ENCODE data around the gene TMCC2.
A peak's percentile ranks its signal among the peaks of the same experiment; 100 is the strongest.

The TMCC2 gene

DNA sequence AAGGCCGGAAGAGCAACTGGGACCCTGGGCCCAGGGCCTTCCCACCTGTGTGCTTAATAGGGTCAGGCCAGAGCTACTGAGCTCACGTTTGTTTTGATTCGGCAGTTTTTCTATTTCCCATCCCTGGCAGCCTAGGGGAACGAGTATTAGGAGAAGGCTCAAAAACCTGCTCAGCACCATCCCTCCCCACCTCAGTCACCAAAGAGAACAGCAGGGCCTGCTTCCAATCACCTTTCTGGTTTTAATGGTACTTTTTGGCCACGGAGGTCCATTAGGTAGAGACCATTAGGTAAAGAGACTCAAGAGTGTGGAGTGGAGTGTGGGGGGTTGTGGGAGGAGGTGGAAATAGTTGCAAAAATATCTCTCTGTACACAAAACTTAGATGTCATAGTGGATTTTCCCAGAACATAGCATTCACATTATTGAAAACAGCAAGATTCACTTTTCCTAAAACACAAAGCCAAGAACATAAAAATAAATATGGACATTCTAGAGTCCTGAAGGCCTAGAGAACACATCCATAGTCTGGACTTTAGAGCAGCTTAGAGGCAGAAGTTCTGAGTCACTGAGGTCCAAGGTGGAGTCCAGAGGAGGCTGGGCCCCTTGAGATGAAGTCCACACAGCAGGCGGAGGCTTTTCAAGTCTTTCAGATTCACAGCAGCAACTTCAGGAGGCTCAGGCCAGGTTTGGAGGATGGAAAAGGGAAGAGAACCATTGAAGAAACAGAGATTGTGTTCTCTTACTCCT is 74.3 kb downstream of the TMCC2 start:
- no peak for DNase-seq (ENCODE audit: low read depth in 2 of 2)

DNA sequence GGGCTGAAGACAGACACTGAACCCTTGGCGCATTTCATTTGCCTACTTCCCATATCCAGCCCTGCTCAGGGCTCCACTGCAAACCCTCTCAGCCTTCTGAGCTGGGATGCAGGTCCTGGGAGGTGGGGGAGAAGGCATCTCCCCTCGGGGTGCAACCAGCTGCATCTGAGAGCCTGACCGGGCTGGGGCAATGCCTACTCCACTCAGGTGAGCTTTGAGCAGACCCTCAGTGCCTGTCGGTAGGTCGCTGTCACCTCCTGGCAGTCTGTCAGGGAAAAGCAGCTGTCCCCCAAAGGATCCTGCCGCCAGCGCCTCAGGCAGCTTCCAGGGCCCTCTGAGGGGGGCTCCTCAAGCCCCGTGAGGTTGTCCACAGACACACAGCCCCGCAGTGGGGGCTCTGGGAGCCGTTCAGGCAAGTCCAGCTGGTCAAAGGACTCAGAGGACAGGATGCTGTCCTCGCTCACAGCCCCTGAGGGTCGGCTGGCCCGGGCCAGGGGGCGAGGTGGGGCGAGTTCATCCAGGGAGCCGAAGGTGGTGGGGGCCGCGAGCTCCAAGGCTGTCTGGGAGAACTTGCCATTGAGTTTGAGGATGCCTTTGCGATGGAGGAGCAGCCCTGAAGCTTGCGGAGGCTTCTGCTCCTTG is 75.6 kb downstream of the TMCC2 start:
- DNase-seq (ENCODE audit: low read depth in 2 of 2): no peak

- no peak for DNase-seq (ENCODE audit: low read depth in 2 of 2)
Measured at GRCh38 chr1:205304046-205304694, 76.4 kb downstream of the TMCC2 start.

DNA sequence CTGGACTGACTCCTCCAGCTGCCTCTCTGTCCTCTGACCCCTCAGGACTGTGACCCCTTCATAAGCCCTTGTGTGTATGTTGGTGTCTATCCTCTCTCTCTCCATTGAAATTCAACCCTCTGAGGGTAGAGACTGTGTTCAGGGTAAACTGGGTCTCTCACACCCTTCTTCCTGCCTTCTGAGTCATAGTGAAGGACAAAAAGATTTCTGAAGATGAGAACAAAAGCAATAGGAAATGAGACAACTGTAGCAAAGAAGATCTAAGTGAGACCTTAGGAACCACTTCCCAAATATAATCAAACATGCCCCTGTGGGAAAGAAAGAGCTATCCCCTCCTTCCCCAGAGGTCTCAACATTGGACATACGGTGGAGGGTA is 76.9 kb downstream of the TMCC2 start:
- no peak for DNase-seq (ENCODE audit: low read depth in 2 of 2)

DNA sequence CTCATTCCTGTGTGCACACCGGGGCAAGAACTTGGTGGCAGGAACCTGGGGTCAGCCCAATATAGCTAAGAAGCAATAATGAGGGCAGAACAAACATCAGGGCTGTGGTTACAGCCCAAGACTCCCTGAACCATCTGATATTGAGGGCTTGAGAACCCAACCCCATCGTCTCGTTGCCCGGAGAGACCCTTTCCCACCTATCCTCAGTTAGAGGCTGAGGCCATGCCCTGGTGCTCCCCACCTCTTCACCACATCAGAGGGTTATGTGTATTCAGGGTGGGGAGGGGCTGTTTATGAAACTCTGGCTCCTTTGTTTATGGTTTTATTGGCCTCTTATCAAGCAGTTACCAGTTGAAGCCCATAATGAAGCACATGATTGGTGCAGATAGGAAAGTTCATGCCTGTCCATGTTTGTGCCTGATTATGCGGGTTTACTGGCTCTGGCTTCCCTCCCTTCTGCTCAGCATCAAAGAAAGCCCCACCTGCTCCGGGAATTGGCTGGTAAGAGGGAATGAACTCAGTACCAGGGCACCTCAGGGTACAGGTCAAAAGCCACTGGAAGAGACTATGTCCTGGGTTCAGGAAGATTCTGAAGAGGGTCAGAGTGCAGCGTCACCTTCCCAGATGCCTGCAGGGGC is 79.3 kb downstream of the TMCC2 start:
- DNase-seq (ENCODE audit: low read depth in 2 of 2): no peak

GRCh38 chr1:205309741-205310140 is 82.0 kb downstream of the TMCC2 start:
- no peak for DNase-seq (ENCODE audit: low read depth in 2 of 2)

- no peak for DNase-seq (ENCODE audit: low read depth in 2 of 2)
Measured at GRCh38 chr1:205310976-205311704, 83.4 kb downstream of the TMCC2 start.

DNA sequence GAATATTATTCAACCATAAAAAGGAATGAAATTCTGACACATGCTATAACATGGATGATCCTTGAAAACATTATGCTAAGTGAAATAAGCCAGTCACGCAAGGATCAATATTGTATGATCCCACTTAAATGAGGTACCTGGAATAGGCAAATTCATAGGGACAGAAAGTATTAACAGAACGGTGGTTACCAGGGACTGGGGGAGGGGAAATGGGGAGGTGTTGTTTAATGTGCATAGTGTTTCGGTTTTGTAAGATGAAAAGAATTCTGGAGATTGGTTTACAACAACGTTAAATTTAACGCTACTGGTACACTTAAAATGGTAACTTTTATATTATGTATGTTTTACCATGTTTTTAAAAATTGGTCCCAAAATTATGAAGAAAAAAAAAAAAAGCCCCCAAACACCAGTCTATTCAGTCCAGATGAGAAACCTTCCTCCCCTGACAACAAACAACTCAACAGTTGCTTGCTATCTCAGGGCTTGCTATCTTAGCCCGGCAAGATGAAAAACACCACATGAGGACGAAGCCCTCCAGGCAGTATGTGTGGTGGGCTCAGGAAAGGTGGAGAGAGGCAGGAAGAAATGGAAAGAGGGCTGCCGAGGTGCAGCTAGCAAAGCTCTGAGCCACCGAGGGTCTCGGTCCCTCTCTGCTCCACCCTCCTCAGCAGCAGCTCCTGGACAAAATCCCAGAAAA is 85.3 kb downstream of the TMCC2 start:
- no peak for DNase-seq (ENCODE audit: low read depth in 2 of 2)

DNA sequence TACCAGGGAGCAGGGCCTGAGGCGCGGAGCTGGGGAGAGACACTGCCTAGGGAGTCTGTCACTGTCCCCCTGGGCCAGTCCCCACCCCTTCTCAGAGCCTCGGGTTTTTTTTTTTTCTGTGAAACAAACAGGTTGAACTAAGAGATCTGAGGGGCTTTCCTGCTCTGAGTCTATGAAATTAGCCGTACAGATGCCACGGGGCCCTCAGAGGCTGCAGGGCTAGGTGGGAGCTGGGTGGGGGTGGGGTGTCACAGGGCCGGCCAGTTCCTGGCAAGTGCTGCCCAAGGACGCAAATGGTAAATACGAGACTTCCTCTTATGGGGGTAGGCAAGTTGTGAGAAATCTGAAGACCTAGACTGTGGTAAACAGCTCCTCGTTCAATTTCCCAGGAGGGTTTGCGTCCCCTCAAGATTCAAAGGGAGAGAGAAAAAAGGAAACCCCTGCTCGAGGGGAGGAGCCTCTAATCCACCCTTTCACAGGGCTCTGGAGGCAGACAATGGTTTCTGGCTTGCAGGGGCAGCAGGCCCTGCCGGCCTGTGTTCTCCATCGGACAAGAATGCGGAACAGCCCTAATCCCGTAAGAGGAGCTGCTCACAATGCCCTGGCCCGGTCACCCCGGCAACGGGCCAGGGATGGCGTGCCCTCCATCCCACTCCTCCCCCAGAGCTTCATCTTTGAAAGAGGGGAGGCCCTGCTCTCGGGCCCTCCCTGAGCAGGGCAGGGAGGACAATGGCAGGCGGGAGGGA is 86.0 kb downstream of the TMCC2 start:
- no peak for DNase-seq (ENCODE audit: low read depth in 2 of 2)

DNA sequence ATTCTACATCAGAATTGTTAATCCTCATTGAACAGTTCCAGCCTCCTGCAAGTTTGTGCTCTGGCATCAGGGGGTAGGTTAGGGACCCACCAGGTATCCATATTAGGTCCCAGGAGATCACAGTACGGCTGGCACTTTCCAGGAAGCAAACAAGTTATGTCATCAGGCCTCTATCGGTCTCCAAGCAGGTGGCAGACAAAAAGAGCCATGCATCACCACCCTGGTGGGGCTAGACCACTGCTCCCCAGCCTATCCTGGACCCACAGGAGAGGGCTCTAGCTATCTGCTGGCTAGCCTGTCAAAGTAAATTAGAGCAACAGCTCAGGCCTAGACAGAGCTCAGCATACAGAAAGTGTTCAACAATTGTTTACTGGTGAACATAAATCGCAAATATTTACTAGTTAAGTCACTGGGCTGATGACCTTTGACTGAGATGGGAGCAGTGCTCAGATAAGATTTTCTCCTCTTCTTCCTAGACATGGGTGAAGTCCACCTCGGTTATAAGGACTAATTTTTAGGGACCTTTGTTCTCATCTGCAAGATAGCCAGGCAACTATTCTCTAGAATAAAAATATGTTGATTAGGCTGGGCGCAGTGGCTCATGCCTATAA is 87.4 kb downstream of the TMCC2 start:
- no peak for DNase-seq (ENCODE audit: low read depth in 2 of 2)

GRCh38 chr1:205316161-205316566 is 88.4 kb downstream of the TMCC2 start:
- no peak for DNase-seq (ENCODE audit: low read depth in 2 of 2)

- no peak for DNase-seq (ENCODE audit: low read depth in 2 of 2)
Measured at GRCh38 chr1:205317311-205317917, 89.7 kb downstream of the TMCC2 start.

DNA sequence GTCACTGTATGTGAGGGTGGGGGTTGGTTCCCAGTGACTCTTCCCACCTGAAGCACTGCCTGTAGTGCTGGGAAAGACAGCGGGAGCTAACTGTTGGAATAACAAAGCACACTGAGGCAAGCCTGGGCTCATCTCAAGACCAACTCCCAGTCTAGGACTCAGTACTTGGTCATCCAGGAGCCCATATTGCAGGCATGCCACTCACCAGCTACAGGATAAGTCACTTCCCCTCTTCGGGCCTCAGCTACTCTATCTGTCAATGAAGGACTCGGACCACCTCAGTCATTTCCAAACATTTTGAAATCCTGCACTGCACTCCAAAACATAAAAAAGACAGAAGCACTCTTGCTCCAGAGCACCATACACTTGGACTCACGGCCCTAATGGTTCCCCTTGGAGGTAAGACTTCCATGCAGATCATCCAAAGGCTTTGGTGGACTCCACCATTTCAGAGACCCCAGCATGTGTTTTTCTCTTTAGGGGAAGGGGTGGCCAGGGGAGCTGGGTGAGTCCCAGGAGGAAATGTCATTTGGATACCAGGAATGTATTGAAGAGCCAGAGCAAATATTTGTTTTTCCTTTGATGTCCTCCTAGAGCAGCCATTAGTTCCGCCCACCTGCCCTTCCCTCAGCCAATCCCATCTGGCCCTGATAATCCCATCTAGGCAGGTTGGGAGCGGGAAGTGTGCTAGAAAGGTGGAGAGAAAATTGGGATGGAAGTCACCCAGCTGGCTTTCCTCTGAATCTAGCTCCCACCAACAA is 90.7 kb downstream of the TMCC2 start:
- DNase-seq (ENCODE audit: low read depth in 2 of 2): no peak

GRCh38 chr1:205319081-205320018 is 91.6 kb downstream of the TMCC2 start:
- DNase-seq (ENCODE audit: low read depth in 2 of 2): no peak

DNA sequence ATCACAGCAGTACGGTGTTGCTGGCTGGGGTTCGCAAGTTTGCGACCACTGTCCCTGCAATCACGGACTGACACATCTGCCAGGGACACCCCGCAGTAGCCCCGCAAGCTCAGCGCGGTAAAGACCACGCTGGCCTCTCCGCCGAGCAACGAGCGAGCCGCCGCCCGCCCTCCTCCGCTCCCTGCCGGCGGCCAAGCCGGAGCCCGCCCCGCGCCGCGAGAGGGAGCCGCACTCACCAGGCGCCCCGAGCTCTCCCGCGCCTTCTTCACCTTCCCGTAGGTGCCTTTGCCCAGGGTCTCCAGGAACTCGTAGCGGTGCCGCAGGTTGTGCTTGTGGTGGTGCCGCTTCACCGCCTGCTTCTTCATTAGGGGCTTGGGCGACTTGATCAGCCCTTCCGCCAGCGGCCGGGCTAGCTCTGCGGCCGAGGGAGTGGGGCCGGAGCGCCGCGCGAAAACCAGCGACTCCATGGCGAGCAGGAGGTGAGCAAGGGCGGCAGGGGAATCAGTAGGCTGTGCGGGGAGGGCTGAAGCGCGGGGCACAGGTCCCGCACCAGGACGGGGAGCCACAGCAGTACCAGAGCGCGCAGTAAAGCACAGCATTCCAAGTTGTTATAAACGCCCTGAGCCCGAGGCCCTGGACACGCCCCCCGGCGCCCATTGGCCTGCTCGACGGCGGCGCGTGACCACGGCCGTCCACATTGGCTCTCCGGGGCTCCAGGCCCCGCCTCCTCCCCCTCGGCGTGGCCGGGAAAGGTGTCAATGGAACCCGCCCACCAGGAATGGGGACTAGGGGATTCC is 93.6 kb downstream of the TMCC2 start, which contains the start of gene NUAK2:
TSS of gene NUAK2 (minus strand) at position 584 of the 797 bp plus-strand sequence. CDS start at position 467, 117 bp downstream.
- peak; percentile 62 to 85 for DNase-seq (ENCODE audit: low read depth in 2 of 2)

DNA sequence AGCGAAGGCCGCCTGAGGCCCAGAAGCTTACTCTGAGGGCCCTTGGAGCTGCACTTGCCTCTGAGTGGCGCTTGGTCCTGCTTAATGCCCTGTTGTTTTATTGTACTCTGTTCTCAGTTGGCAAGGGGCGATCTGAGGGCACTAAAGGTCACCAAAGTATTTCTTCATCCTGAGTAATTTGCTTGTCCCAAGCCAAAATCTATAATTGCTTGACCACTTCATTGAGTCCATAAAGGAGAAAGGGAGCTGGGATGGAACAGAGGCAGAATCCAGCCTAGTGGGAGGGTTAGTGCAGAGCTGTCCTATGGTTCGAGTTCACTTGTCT is 94.2 kb downstream of the TMCC2 start:
- DNase-seq (ENCODE audit: low read depth in 2 of 2): no peak
